GM12878 (cell line): ENCODE data around the gene SRCAP. TPM values are rescaled to one million over a fixed set of nuclear protein-coding genes. Genes with fewer than 3 reads are reported as not detected.

Source experiments
- BCL11A ChIP-seq: IDR thresholded peaks from 2 replicates; pipeline ENCODE4 v1.6.1; 2011; ENCODE audit warnings: low read depth, low read length
- ETV6 ChIP-seq, 2 experiments: fragments of 450-650 bp in 1 of 2; IDR thresholded peaks in 1 of 2; conservative IDR thresholded peaks in 1 of 2; 2 replicates each; pipeline ENCODE4 v1.6.1; 2014; ENCODE audit warnings: antibody characterized with exemption in 1 of 2, borderline replicate concordance in 1 of 2, low read depth in 1 of 2, mild to moderate bottlenecking in 1 of 2, moderate library complexity in 1 of 2
- EZH2 ChIP-seq: IDR thresholded peaks from 2 replicates; pipeline ENCODE4 v1.6.1; 2012; ENCODE audit warnings: low read depth, mild to moderate bottlenecking, control low read depth, inconsistent platforms, low read length, borderline replicate concordance; ENCODE audit not compliant: control insufficient read depth
- NR2C1 ChIP-seq: fragments of 450-650 bp; IDR thresholded peaks from 2 replicates; pipeline ENCODE4 v1.6.1; 2017; ENCODE audit warnings: antibody characterized with exemption, mild to moderate bottlenecking, moderate library complexity
- RAD21 ChIP-seq: IDR thresholded peaks from 2 replicates; pipeline ENCODE4 v1.6.1; 2011; ENCODE audit warnings: mild to moderate bottlenecking, low read depth, low read length, moderate library complexity; ENCODE audit not compliant: insufficient read depth
- SMARCA5 ChIP-seq: fragments of 450-650 bp; IDR thresholded peaks from 2 replicates; pipeline ENCODE4 v1.6.1; 2017; ENCODE audit warnings: mild to moderate bottlenecking
- TCF12 ChIP-seq: IDR thresholded peaks from 2 replicates; pipeline ENCODE4 v1.6.1; 2011; ENCODE audit warnings: low read depth, mild to moderate bottlenecking, low read length
- ZNF217 ChIP-seq: fragments of 450-650 bp; IDR thresholded peaks from 2 replicates; pipeline ENCODE4 v1.6.1; 2017; ENCODE audit warnings: antibody characterized with exemption, mild to moderate bottlenecking
- ZNF687 ChIP-seq: fragments of 450-650 bp; IDR thresholded peaks from 2 replicates; pipeline ENCODE4 v1.6.1; 2017; ENCODE audit warnings: mild to moderate bottlenecking, moderate library complexity
- polyA plus RNA-seq, 11 experiments: library from polyadenylated mRNA; depleted of rRNA in 4 of 11; unstranded in 6 of 11; stranded (reverse) in 5 of 11; fragments of >200 nt; fragmentation: Nextera tagmentation in 4 of 11; fragmentation: Illumina TruSeq in 1 of 11; extraction: Ambion mirVana in 4 of 11; extraction: Trizol in 1 of 11; gene quantifications; 1 replicate in 1 of 11; 2 replicates in 10 of 11; pipeline versions ENCODE4 v1.2.1 to v1.2.3, GENCODE V29; 2011 to 2016; ENCODE audit warnings: inconsistent platforms in 2 of 11, missing spikeins in 2 of 11, low read depth in 1 of 11
- total RNA-seq, 4 experiments: library from RNA; depleted of rRNA in 3 of 4; stranded (reverse); fragments of >200 nt in 3 of 4; fragmentation: Illumina TruSeq in 1 of 4; extraction: Trizol in 1 of 4; gene quantifications; 2 replicates each; pipeline versions ENCODE4 v1.2.1 to v1.2.3, GENCODE V29; 2013 to 2021

SRCAP gene
- total and polyA plus RNA-seq, 10 of the 15 experiments (the other 5 are each of a cell fraction or from before 2014, with no cell fraction given), result 0.24 to 58.4 (median 11.6) TPM

DNA sequence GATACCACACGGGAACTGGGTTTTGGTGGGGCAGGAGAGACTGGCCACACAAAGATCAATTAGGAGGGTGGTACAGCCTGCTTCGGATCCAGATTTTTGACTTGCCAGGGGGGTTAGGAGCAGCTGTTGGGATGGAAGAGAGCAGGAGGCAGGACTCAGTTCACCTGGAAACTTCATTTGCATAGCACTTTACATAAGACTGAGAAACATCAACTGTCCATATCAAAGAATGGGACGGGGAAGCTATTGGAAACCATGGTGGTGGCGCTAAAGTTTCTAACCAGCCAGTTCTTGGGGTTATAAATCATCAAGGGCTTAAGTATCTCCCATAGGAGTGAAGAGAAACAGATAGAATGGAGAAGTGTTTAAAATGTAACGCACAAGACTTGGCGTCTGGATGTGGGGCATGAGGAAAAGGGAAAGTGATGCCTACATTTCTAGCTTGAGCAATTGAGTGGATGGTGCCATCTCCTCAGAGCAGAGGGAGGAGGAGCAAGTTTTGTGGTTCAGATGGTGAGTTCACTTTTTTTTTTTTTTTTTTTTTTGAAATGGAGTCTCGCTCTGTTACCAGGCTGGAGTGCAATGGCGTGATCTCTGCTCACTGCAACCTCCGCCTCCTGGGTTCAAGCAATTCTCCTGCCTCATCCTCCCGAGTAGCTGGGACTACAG, 6.4 kb upstream of the SRCAP start (continued):
- TF ChIP-seq ZNF687, result no peak
- no peak for TF ChIP-seq SMARCA5
- no peak for TF ChIP-seq TCF12
- TF ChIP-seq ZNF217, result no peak
- TF ChIP-seq EZH2, result no peak
- TF ChIP-seq RAD21, result no peak
- no peak for TF ChIP-seq ETV6 (conservative IDR thresholded peaks at IDR 0.05 in 1 of 2, IDR thresholded peaks at IDR 0.05 in 1 of 2; ENCODE audit: borderline replicate concordance in 1 of 2, low read depth in 1 of 2)
- TF ChIP-seq BCL11A, result no peak
- no peak for TF ChIP-seq NR2C1
